ENCODE data around the gene MINK1.
"Not testable (repeated sequence)": the region's sequence is repeated elsewhere in the genome, so short reads cannot be mapped to it uniquely, and the experiment has no call there.

- TF ChIP-seq POLR2A (IDR thresholded peaks at IDR 0.05; ENCODE audit: extremely low read depth, insufficient read length); CTCF (IDR thresholded peaks at IDR 0.05; ENCODE audit: low read depth, low read length): not testable (repeated sequence)
Observed at GRCh38 chr17:4869058-4869998, 36.2 kb downstream of the MINK1 start.

Measured in NB4 (cell line).